Measurements from ENCODE around the gene STK39. TPM values are rescaled to one million over a fixed set of nuclear protein-coding genes. Genes with fewer than 3 reads are reported as not detected.
"Not testable (repeated sequence)": the region's sequence is repeated elsewhere in the genome, so short reads cannot be mapped to it uniquely, and the experiment has no call there.

STK39 gene
- total RNA-seq, 1 experiment from 2014 or later = 18.3 TPM

DNA sequence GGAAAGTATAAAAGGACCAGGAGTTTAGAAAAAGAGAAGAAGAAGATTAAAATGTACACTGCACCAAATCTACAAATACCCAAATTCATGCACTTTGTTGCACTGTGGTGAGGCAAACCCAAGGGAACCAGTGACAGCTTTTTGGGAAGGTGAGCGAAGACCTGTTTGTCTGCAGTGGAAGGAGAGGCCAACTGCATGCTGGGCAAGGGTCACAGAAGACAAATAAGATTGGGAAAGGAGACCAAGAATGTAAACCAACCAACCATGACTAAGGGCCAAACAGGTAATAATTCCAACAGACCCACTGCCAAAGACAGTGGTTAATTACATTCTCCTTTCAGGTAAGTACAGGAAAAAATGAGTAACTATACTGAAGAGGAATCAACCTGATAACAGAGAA lies 202.8 kb downstream of the STK39 start:
- Histone ChIP-seq H3K27me3 (replicated peaks) (no peaks in the 10 kb centered on the region), H3K27ac (no peak overlapping the region), H3K4me1 (replicated peaks) (no peaks in the 10 kb centered on the region), H3K36me3 (no peaks in the 10 kb centered on the region), H3K9me3 (replicated peaks) (no peaks in the 10 kb centered on the region), H3K4me3 (no peak overlapping the region)
- no peak for DNase-seq (ENCODE audit: low read depth in 1 of 2, low spot score in 2 of 2)

GRCh38 chr2:168044176-168044575 lies 203.2 kb downstream of the STK39 start:
- Histone ChIP-seq H3K36me3 (no peaks in the 10 kb centered on the region), H3K27ac (no peak overlapping the region), H3K27me3 (replicated peaks) (no peaks in the 10 kb centered on the region), H3K4me1 (replicated peaks) (no peaks in the 10 kb centered on the region), H3K9me3 (replicated peaks) (no peaks in the 10 kb centered on the region), H3K4me3 (no peak overlapping the region)
- DNase-seq (ENCODE audit: low read depth in 1 of 2, low spot score in 2 of 2) = no peak

- not testable (repeated sequence) for DNase-seq (ENCODE audit: low read depth in 1 of 2, low spot score in 2 of 2); H3K4me1 ChIP-seq (replicated peaks); H3K27ac ChIP-seq; H3K36me3 ChIP-seq; H3K4me3 ChIP-seq; H3K27me3 ChIP-seq (replicated peaks); H3K9me3 ChIP-seq (replicated peaks)
These were observed 205.1 kb downstream of the STK39 start for GRCh38 chr2:168042127-168042824.

- DNase-seq (ENCODE audit: low read depth in 1 of 2, low spot score in 2 of 2) = no peak
- Histone ChIP-seq H3K9me3 (replicated peaks) (no peaks in the 10 kb centered on the region), H3K27ac (no peak overlapping the region), H3K4me3 (no peak overlapping the region), H3K36me3 (no peaks in the 10 kb centered on the region), H3K4me1 (replicated peaks) (no peaks in the 10 kb centered on the region; the same call in 1 of the 2 replicates), H3K27me3 (replicated peaks) (no peaks in the 10 kb centered on the region)
These were observed 207.5 kb downstream of the STK39 start for GRCh38 chr2:168039881-168040280.

DNA sequence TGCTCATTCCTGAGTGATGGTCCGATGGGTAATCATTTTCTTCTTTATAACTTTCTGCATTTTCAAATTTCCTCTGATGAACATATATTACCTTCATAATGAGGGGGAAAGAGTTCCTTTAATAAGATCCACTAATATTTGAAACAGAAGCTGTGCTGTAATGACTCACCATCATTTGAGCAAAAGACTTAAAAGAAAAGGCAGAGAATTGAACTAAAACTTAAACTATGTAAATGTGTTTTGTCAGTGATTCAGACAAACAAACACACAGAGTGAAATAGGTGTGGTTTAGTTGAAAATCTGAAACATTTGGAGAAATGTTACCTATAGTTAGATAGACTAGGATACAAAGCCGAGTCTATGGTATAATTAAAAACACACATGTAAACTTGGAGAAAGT lies 209.6 kb downstream of the STK39 start:
- no peaks in the 10 kb centered on the region for H3K9me3 ChIP-seq (replicated peaks)
- peak in 1 of 2 experiments; percentile 11 for DNase-seq (ENCODE audit: low read depth in 1 of 2, low spot score in 2 of 2)
- no peak overlapping the region for H3K27ac ChIP-seq
- H3K4me3 ChIP-seq = no peak overlapping the region
- H3K4me1 ChIP-seq (replicated peaks) = no peaks in the 10 kb centered on the region; the same call in 1 of the 2 replicates
- no peaks in the 10 kb centered on the region for H3K36me3 ChIP-seq
- H3K27me3 ChIP-seq (replicated peaks) = no peaks in the 10 kb centered on the region

DNA sequence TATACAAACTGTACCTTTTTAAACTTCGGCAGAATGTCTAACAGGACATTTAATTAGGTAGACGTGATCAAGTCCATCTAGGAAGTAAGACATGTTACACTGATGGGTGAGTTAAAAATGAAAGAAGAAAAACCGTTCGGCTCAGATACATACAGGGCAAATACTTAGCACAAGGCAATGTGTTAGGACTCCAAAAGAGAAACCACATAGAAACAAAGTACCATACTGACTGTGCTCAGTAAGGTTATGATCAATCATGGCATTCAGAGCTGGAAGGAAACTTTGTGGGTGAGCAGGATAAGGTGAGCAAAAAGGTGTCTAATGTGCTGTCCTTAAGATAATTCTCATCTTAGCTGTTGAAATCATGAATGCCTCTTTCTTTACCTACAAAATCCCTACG lies 211.9 kb downstream of the STK39 start:
- Histone ChIP-seq H3K36me3 (no peaks in the 10 kb centered on the region), H3K27me3 (replicated peaks) (no peaks in the 10 kb centered on the region), H3K4me3 (no peak overlapping the region), H3K27ac (no peak overlapping the region), H3K4me1 (replicated peaks) (peaks cover 19% of the 10 kb centered on the region), H3K9me3 (replicated peaks) (no peaks in the 10 kb centered on the region)
- no peak for DNase-seq (ENCODE audit: low read depth in 1 of 2, low spot score in 2 of 2)

GRCh38 chr2:168034616-168035015 lies 212.8 kb downstream of the STK39 start:
- Histone ChIP-seq H3K4me1 (replicated peaks) (peaks cover 20% of the 10 kb centered on the region), H3K27ac (no peak overlapping the region), H3K36me3 (no peaks in the 10 kb centered on the region), H3K27me3 (replicated peaks) (no peaks in the 10 kb centered on the region), H3K9me3 (replicated peaks) (no peaks in the 10 kb centered on the region), H3K4me3 (no peak overlapping the region)
- no peak for DNase-seq (ENCODE audit: low read depth in 1 of 2, low spot score in 2 of 2)

DNA sequence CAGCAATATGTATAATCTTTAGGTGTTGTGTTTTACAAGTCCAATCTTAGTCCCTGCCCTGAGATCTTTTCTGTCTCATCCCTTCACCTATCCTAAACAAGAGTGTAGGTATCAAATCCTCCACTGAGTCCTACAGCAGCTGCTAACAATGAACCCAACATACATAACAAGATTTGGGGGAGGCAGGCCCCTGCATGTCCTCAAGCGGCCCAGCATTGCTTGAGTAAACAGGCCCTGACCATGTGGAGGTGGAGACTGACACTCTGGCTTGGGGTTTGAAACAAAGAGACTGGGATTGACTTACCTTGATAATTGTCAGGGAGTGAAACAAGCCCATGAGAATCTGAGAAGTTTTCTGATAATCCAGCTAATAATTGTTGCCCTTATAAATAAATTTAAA lies 213.4 kb downstream of the STK39 start:
- no peak for DNase-seq (ENCODE audit: low read depth in 1 of 2, low spot score in 2 of 2)
- H3K4me1 ChIP-seq (replicated peaks) = peaks cover 20% of the 10 kb centered on the region
- no peak overlapping the region for H3K27ac ChIP-seq
- H3K36me3 ChIP-seq = no peaks in the 10 kb centered on the region
- H3K27me3 ChIP-seq (replicated peaks) = no peaks in the 10 kb centered on the region
- H3K4me3 ChIP-seq = no peak overlapping the region
- no peaks in the 10 kb centered on the region for H3K9me3 ChIP-seq (replicated peaks)

DNA sequence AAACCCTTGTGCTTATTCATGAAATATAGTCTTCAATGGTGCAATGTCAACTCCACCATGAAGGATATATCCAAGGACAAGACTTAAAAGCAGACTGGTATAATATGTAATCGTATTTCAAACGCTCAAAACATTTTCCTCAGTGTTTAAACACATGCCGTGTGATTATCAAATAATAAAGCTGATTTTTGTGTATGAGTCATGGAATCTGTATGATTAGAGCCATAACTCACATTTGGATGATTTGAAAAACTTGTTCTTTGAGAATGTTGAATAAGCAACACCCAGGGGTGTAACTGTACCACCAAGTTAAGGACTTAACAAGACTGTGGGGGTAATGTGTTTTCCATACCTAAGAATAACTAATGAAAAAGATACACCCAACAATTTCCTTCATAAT lies 215.3 kb downstream of the STK39 start:
- no peak for DNase-seq (ENCODE audit: low read depth in 1 of 2, low spot score in 2 of 2)
- H3K4me3 ChIP-seq = no peak overlapping the region
- H3K4me1 ChIP-seq (replicated peaks) = peaks cover 20% of the 10 kb centered on the region
- peak overlapping the region; percentile 80; the same call in 1 of the 2 replicates for H3K27ac ChIP-seq
- no peaks in the 10 kb centered on the region for H3K27me3 ChIP-seq (replicated peaks)
- H3K9me3 ChIP-seq (replicated peaks) = no peaks in the 10 kb centered on the region
- H3K36me3 ChIP-seq = no peaks in the 10 kb centered on the region

GRCh38 chr2:168030862-168031624 lies 216.4 kb downstream of the STK39 start:
- H3K4me1 ChIP-seq (replicated peaks) = peaks cover 20% of the 10 kb centered on the region
- no peaks in the 10 kb centered on the region for H3K9me3 ChIP-seq (replicated peaks)
- H3K27me3 ChIP-seq (replicated peaks) = no peaks in the 10 kb centered on the region
- peak; percentile 63 for DNase-seq (ENCODE audit: low read depth in 1 of 2, low spot score in 2 of 2)
- no peak overlapping the region for H3K4me3 ChIP-seq
- no peaks in the 10 kb centered on the region for H3K36me3 ChIP-seq
- H3K27ac ChIP-seq = peak overlapping the region; percentile 80

DNA sequence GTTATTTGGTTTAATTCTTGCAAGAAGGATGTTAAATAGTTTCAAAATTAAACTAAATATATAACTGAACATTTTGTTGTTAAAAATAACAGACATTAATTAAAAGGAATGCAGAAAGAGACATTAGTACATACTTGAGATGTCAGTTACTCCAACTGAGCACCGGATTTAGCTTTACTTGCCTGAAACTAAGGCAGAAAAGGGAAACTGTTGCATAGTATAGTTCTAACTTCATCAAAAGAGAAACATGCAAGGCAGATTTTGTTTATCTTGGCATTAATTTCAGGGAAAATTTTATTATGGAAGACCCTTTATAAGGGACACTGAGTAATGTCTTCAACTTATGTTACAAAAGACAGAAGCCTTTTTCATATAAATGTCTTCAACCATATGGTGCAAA lies 218.3 kb downstream of the STK39 start:
- no peaks in the 10 kb centered on the region for H3K9me3 ChIP-seq (replicated peaks)
- H3K27me3 ChIP-seq (replicated peaks) = no peaks in the 10 kb centered on the region
- H3K4me1 ChIP-seq (replicated peaks) = peaks cover 20% of the 10 kb centered on the region
- no peak overlapping the region for H3K27ac ChIP-seq
- no peaks in the 10 kb centered on the region for H3K36me3 ChIP-seq
- DNase-seq (ENCODE audit: low read depth in 1 of 2, low spot score in 2 of 2) = no peak
- H3K4me3 ChIP-seq = no peak overlapping the region

DNA sequence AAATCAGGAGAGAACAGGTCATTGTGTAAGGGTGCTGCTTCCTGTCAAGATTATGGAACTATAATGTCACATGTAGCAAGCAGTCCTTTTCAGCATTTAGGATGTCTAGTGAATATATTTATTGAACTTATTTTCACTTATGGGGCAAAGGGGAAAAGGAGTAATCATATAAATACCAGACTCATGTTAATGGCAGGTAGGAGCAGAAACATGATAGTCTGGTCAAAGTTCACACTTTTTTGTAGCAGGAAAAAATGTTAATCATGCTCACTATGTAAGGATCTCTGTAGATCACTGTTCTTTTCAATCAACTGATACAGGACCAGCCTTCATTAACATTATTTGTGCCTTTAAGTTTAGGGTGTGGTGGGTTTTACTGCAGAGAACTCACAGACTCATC lies 219.0 kb downstream of the STK39 start:
- no peaks in the 10 kb centered on the region for H3K36me3 ChIP-seq
- peaks cover 20% of the 10 kb centered on the region for H3K4me1 ChIP-seq (replicated peaks)
- no peak for DNase-seq (ENCODE audit: low read depth in 1 of 2, low spot score in 2 of 2)
- no peaks in the 10 kb centered on the region for H3K9me3 ChIP-seq (replicated peaks)
- no peak overlapping the region for H3K4me3 ChIP-seq
- H3K27me3 ChIP-seq (replicated peaks) = no peaks in the 10 kb centered on the region
- no peak overlapping the region for H3K27ac ChIP-seq

DNA sequence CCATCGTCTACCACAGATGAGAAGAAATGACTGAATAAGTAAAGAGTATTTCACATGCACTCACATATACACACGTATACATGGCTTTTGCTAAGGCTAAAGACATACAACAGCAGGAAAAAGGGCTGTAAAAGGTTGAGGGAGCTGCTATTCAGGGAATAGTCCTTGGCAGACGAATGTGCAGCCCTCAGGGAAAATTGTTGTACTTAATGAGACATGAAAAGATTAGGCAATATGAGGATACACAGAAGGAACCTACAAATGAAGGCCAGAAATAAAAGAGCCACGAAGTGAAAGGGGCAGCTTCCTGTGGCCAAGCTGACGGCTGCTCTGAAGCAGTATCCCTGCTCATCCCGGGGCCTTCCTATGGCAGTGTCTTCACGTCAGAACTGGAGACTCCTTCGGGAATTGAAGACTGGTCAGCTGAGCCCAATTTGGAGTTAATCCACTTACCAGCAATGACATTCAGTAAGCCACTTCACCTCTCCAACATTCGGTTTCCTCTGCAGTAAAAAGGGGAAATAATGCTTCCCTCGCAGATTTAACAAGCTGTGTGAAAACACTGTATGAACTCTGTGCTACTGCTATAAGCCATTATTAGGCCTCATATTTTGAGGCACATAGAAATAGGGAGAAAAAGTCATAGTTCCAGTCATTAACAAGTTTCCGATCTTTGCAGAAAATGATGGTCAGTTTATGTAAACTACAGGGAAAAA lies 221.8 kb downstream of the STK39 start:
- Histone ChIP-seq H3K27ac (no peak overlapping the region), H3K36me3 (no peaks in the 10 kb centered on the region), H3K4me3 (no peak overlapping the region), H3K4me1 (replicated peaks) (peaks cover 3% of the 10 kb centered on the region), H3K27me3 (replicated peaks) (no peaks in the 10 kb centered on the region), H3K9me3 (replicated peaks) (no peaks in the 10 kb centered on the region)
- DNase-seq (ENCODE audit: low read depth in 1 of 2, low spot score in 2 of 2) = no peak

- no peaks in the 10 kb centered on the region for H3K36me3 ChIP-seq
- no peaks in the 10 kb centered on the region for H3K27me3 ChIP-seq (replicated peaks)
- no peak overlapping the region for H3K4me3 ChIP-seq
- H3K27ac ChIP-seq = no peak overlapping the region
- H3K9me3 ChIP-seq (replicated peaks) = no peaks in the 10 kb centered on the region
- no peak for DNase-seq (ENCODE audit: low read depth in 1 of 2, low spot score in 2 of 2)
- H3K4me1 ChIP-seq (replicated peaks) = no peaks in the 10 kb centered on the region; the same call in 1 of the 2 replicates
These were observed 222.9 kb downstream of the STK39 start for GRCh38 chr2:168024459-168024858.

Measured in SJSA1 (cell line).